IMR-90 (cell line): Measurements from ENCODE around the gene SIX2. TPM values are rescaled to one million over a fixed set of nuclear protein-coding genes. Genes with fewer than 3 reads are reported as not detected.

Source experiments
- ATAC-seq: fragments of 200-7000 bp; cut with Tn5 transposase; 2 replicates; pipeline ENCODE4 v1.9.1; 2020; ENCODE audit warnings: low read depth, mild to moderate bottlenecking, moderate library complexity
- BruUV-seq: library from RNA; stranded (reverse); fragments of 400-500 nt; replicated peaks from 2 replicates; lab custom pipeline; 2021; lab: Mats Ljungman, UMichigan
- CTCF ChIA-PET: fragments of 300-600 bp; formaldehyde crosslinking; extraction: SDS; loops from one replicate; lab custom pipeline; 2021; ENCODE audit warnings: antibody characterized with exemption; lab: Yijun Ruan, JAX
- POLR2A ChIA-PET: fragments of 300-600 bp; sonication (Branson Sonifier 250); formaldehyde crosslinking; loops from one replicate; lab custom pipeline; 2022; ENCODE audit warnings: antibody characterized with exemption; ENCODE audit not compliant: unreplicated experiment; lab: Charles Lee
- DNase-seq: peaks from one replicate; pipeline ENCODE4 v3.0.0; 2013
- H2AFZ ChIP-seq: replicated peaks from 2 replicates; pipeline ENCODE3; 2013; ENCODE audit warnings: low read length, mild to moderate bottlenecking; ENCODE audit not compliant: poor library complexity
- H2AK5ac ChIP-seq: 2 replicates; pipeline ENCODE4 v1.6.1; 2013; ENCODE audit warnings: low read depth, low read length, inconsistent platforms
- H2AK9ac ChIP-seq: replicated peaks from 2 replicates; pipeline ENCODE3; 2013; ENCODE audit warnings: mild to moderate bottlenecking, low read depth, low read length, moderate library complexity; ENCODE audit not compliant: poor library complexity
- H2BK120ac ChIP-seq: 2 replicates; pipeline ENCODE4 v1.6.1; 2013; ENCODE audit warnings: low read depth, low read length, inconsistent platforms
- H2BK15ac ChIP-seq: 3 replicates; pipeline ENCODE4 v1.6.1; 2013; ENCODE audit warnings: low read depth, low read length, inconsistent platforms
- H2BK20ac ChIP-seq: 2 replicates; pipeline ENCODE4 v1.6.1; 2013; ENCODE audit warnings: low read depth, mild to moderate bottlenecking, inconsistent platforms, low read length, moderate library complexity
- H2BK5ac ChIP-seq: 2 replicates; pipeline ENCODE4 v1.6.1; 2013; ENCODE audit warnings: mild to moderate bottlenecking, low read depth, low read length, inconsistent platforms; ENCODE audit not compliant: poor library complexity, severe bottlenecking
- H3K14ac ChIP-seq: replicated peaks from 2 replicates; pipeline ENCODE4 v1.6.1; 2013; ENCODE audit warnings: low read depth, low read length, inconsistent platforms
- H3K18ac ChIP-seq: 2 replicates; pipeline ENCODE4 v1.6.1; 2013; ENCODE audit warnings: low read depth, low read length, control low read depth
- H3K23ac ChIP-seq: 2 replicates; pipeline ENCODE4 v1.6.1; 2013; ENCODE audit warnings: low read depth, low read length, inconsistent platforms
- H3K27ac ChIP-seq: 2 replicates; pipeline ENCODE4 v1.5.1; 2013; ENCODE audit warnings: mild to moderate bottlenecking, control low read depth, low read length; ENCODE audit not compliant: insufficient read depth
- H3K27me3 ChIP-seq: 2 replicates; pipeline ENCODE4 v1.6.1; 2013; ENCODE audit warnings: low read length; ENCODE audit not compliant: control insufficient read depth, insufficient read depth
- H3K36me3 ChIP-seq: 2 replicates; pipeline ENCODE4 v1.6.1; 2013; ENCODE audit warnings: low read length, mixed read lengths; ENCODE audit not compliant: control insufficient read depth, insufficient read depth
- H3K4ac ChIP-seq: 2 replicates; pipeline ENCODE4 v1.6.1; 2013; ENCODE audit warnings: low read depth, low read length, inconsistent platforms
- H3K4me1 ChIP-seq: 2 replicates; pipeline ENCODE4 v1.6.1; 2013; ENCODE audit warnings: low read length, mixed read lengths; ENCODE audit not compliant: control insufficient read depth, insufficient read depth
- H3K4me2 ChIP-seq: 2 replicates; pipeline ENCODE4 v1.6.1; 2013; ENCODE audit warnings: low read depth, mild to moderate bottlenecking, control low read depth, low read length, moderate library complexity
- H3K4me3 ChIP-seq: 2 replicates; pipeline ENCODE4 v1.5.1; 2013; ENCODE audit warnings: low read depth, mild to moderate bottlenecking, control low read depth, low read length, moderate library complexity; ENCODE audit not compliant: insufficient read depth
- H3K56ac ChIP-seq: 2 replicates; pipeline ENCODE4 v1.6.1; 2013; ENCODE audit warnings: low read length, inconsistent platforms; ENCODE audit not compliant: insufficient read depth; ENCODE audit errors: extremely low read depth
- H3K79me1 ChIP-seq, 2 experiments: 2 replicates each; pipeline ENCODE4 v1.6.1; 2013; ENCODE audit warnings: low read length in 2 of 2, inconsistent platforms in 1 of 2, low read depth in 1 of 2
- H3K9ac ChIP-seq: 2 replicates; pipeline ENCODE4 v1.6.1; 2013; ENCODE audit warnings: low read depth, low read length, control low read depth
- H3K9me1 ChIP-seq: 2 replicates; pipeline ENCODE4 v1.6.1; 2013; ENCODE audit warnings: low read length, inconsistent platforms; ENCODE audit not compliant: insufficient read depth
- H3K9me3 ChIP-seq: 2 replicates; pipeline ENCODE4 v1.6.1; 2013; ENCODE audit warnings: low read length; ENCODE audit not compliant: control insufficient read depth, insufficient read depth
- H4K20me1 ChIP-seq: 2 replicates; pipeline ENCODE4 v1.6.1; 2013; ENCODE audit warnings: low read length, inconsistent platforms; ENCODE audit not compliant: insufficient read depth
- H4K5ac ChIP-seq: 2 replicates; pipeline ENCODE4 v1.6.1; 2013; ENCODE audit warnings: mild to moderate bottlenecking, low read depth, low read length, control low read depth
- H4K8ac ChIP-seq, 2 experiments: 2 replicates each; pipeline ENCODE4 v1.6.1; 2013; ENCODE audit warnings: low read depth in 2 of 2, low read length in 2 of 2, control low read depth in 1 of 2, inconsistent platforms in 1 of 2
- H4K91ac ChIP-seq: 2 replicates; pipeline ENCODE4 v1.6.1; 2013; ENCODE audit warnings: low read depth, low read length, inconsistent platforms; ENCODE audit not compliant: insufficient read depth
- CTCF ChIP-seq: conservative IDR thresholded peaks from 2 replicates; pipeline ENCODE4 v1.5.1; 2012; ENCODE audit warnings: mild to moderate bottlenecking, low read depth, low read length, improper control_type of control experiment
- MAZ ChIP-seq: IDR thresholded peaks from 2 replicates; pipeline ENCODE4 v1.6.1; 2012; ENCODE audit warnings: low read depth, mild to moderate bottlenecking, low read length, improper control_type of control experiment, moderate library complexity, borderline replicate concordance
- NFE2L2 ChIP-seq: fragments of 150-350 bp; IDR thresholded peaks from 2 replicates; pipeline ENCODE4 v1.6.1; 2016; ENCODE audit warnings: low read depth, mild to moderate bottlenecking, low read length
- RAD21 ChIP-seq: IDR thresholded peaks from 2 replicates; pipeline ENCODE4 v1.6.1; 2012; ENCODE audit warnings: low read length, improper control_type of control experiment
- RFX5 ChIP-seq: IDR thresholded peaks from 2 replicates; pipeline ENCODE4 v1.8.0; 2012; ENCODE audit warnings: low read depth, mild to moderate bottlenecking, low read length, moderate library complexity
- SMC3 ChIP-seq: fragments of 150-350 bp; IDR thresholded peaks from 2 replicates; pipeline ENCODE4 v1.6.1; 2016; ENCODE audit warnings: low read depth, mild to moderate bottlenecking, antibody characterized with exemption, low read length, moderate library complexity
- WGBS, 2 experiments: methylation state at CpG; one replicate each; pipeline versions ENCODE4 v1.1.5 to v1.1.7; 2013; ENCODE audit warnings: missing lambda C conversion rate in 2 of 2; ENCODE audit not compliant: insufficient read length in 1 of 2; ENCODE audit errors: extremely low coverage in 2 of 2; 5-methylcytosine and 5-hydroxymethylcytosine counted together
- dilution Hi-C: fragments of 300-500 bp; cut with HindIII; formaldehyde crosslinking; loops from one replicate; pipeline ENCODE4 v1.14.3; 2018; ENCODE audit warnings: low sequenced_read_pairs; ENCODE audit not compliant: unreplicated experiment
- in situ Hi-C: fragments of 300-500 bp; cut with MboI; formaldehyde crosslinking; loops from 3 replicates; pipeline ENCODE4 v1.14.3; 2019; ENCODE audit warnings: low sequenced_read_pairs, inconsistent platforms, mixed read lengths
- intact Hi-C: fragments of 100-400 bp; cut with micrococcal nuclease; formaldehyde crosslinking; loops from 2 replicates; pipeline ENCODE4 v1.10.0; 2022
- polyA plus RNA-seq, 3 experiments: library from polyadenylated mRNA; depleted of rRNA; stranded (reverse); fragments of >200 nt; gene quantifications; 2 replicates each; pipeline ENCODE4 v1.2.3, GENCODE V29; 2012; ENCODE audit warnings: low replicate concordance in 1 of 3
- total RNA-seq: library from RNA; depleted of rRNA; stranded (reverse); fragments of >200 nt; gene quantifications from 2 replicates; pipeline ENCODE4 v1.2.3, GENCODE V29; 2012
- TF ChIP-seq, protein P1 (sequence below): fragments of 150-350 bp; IDR thresholded peaks from 2 replicates; pipeline ENCODE4 v1.6.1; 2016; ENCODE audit warnings: low read depth, mild to moderate bottlenecking, low read length, moderate library complexity, borderline replicate concordance

Gene SIX2
- total and polyA plus RNA-seq, 2 of the 4 experiments (the other 2 are of a cell fraction): not detected

GRCh38 chr2:45012733-45013132 lies 3.5 kb upstream of the SIX2 start:
- Histone ChIP-seq H2AFZ (no peak overlapping the region), H3K9ac (no peak overlapping the region), H3K14ac (no peak overlapping the region), H3K23ac (no peak overlapping the region), H2BK20ac (no peak overlapping the region), H3K18ac (no peak overlapping the region), H3K9me1 (no peaks in the 10 kb centered on the region), H4K91ac (no peak overlapping the region), H2AK9ac (no peak overlapping the region), H2AK5ac (no peak overlapping the region), H4K20me1 (no peaks in the 10 kb centered on the region; the same call in 1 of the 2 replicates), H3K4me1 (peaks cover 6% of the 10 kb centered on the region; the same call in 1 of the 2 replicates), H3K56ac (no peak overlapping the region), H3K4ac (no peak overlapping the region), H3K27me3 (peaks cover 94% of the 10 kb centered on the region), H3K9me3 (peaks cover 17% of the 10 kb centered on the region), H3K79me1 (no peaks in the 10 kb centered on the region), H2BK120ac (no peak overlapping the region), H2BK5ac (no peak overlapping the region), H3K4me3 (no peak overlapping the region), H4K5ac (no peak overlapping the region), H4K8ac (no peak overlapping the region), H3K36me3 (no peaks in the 10 kb centered on the region), H3K27ac (no peak overlapping the region), H3K4me2 (no peak overlapping the region), H2BK15ac (no peak overlapping the region)
- DNase-seq (no peak), ATAC-seq (no peak)
- TF ChIP-seq, protein P1, sequence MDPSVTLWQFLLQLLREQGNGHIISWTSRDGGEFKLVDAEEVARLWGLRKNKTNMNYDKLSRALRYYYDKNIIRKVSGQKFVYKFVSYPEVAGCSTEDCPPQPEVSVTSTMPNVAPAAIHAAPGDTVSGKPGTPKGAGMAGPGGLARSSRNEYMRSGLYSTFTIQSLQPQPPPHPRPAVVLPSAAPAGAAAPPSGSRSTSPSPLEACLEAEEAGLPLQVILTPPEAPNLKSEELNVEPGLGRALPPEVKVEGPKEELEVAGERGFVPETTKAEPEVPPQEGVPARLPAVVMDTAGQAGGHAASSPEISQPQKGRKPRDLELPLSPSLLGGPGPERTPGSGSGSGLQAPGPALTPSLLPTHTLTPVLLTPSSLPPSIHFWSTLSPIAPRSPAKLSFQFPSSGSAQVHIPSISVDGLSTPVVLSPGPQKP: no peak
- TF ChIP-seq SMC3 (no peak), CTCF (no peak), MAZ (no peak), RFX5 (no peak), NFE2L2 (no peak), RAD21 (no peak)
- dilution Hi-C loops (no loop called here), intact Hi-C loops (no loop called here), in situ Hi-C loops (no loop called here)
- ChIA-PET CTCF (no interaction called here), POLR2A (no interaction called here)
- BruUV-seq: no TSS peak
- 39% methylated on average over 7 of the region's 13 CpGs; no CpG with 5 or more reads in 1 of the 2 experiments for WGBS, 2 experiments
